K562 (cell line): ENCODE data around the gene CELSR2. TPM values are rescaled to one million over a fixed set of nuclear protein-coding genes. Genes with fewer than 3 reads are reported as not detected.

ENCODE experiments used
- ATAC-seq: fragments of 200-7000 bp; cut with Tn5 transposase; 3 replicates; pipeline ENCODE4 v1.9.1; 2020; ENCODE audit warnings: moderate library complexity
- BruUV-seq: library from RNA; stranded (reverse); fragments of 400-500 nt; replicated peaks from 2 replicates; lab custom pipeline; 2021; lab: Mats Ljungman, UMichigan
- CTCF ChIA-PET: fragments of 300-600 bp; formaldehyde crosslinking; extraction: SDS; loops from one replicate; lab custom pipeline; 2021; ENCODE audit warnings: low intra/inter-chr PET ratio; lab: Yijun Ruan, JAX
- POLR2A ChIA-PET: fragments of 300-600, 350-650 bp; sonication (Branson Sonifier 250); formaldehyde crosslinking; extraction: SDS; loops from one replicate; lab custom pipeline; 2021; ENCODE audit warnings: antibody characterized with exemption, inconsistent platforms; lab: Yijun Ruan, JAX
- DNase-seq, 4 experiments: peaks; one replicate each; pipeline versions ENCODE4 v3.0.0 to v3.0.0-alpha.2; 2011 to 2018; ENCODE audit warnings: low spot score in 3 of 4, mixed read lengths in 3 of 4; ENCODE audit errors: extremely low read depth in 1 of 4
- FAIRE-seq: peaks from 2 replicates; lab custom pipeline; 2011; peaks lifted over from hg19 to GRCh38; lab: Jason Lieb, UNC
- H2AFZ ChIP-seq: 2 replicates; pipeline ENCODE4 v1.6.0; 2011; ENCODE audit warnings: low read depth, low read length, control low read depth, inconsistent platforms
- H3K27ac ChIP-seq: fragments of 200-600 bp; 3 replicates; pipeline ENCODE4 v1.8.0; 2011; ENCODE audit warnings: low read depth, mild to moderate bottlenecking, control low read depth, inconsistent platforms, low read length, moderate library complexity, mixed read lengths; ENCODE audit errors: extremely low read depth
- H3K27me3 ChIP-seq, 2 experiments: fragments of 300-600 bp in 1 of 2; 2 replicates in 1 of 2; 3 replicates in 1 of 2; pipeline versions ENCODE4 v1.6.0 to v1.8.0; 2011; ENCODE audit warnings: inconsistent platforms in 2 of 2, low read length in 2 of 2, mild to moderate bottlenecking in 1 of 2, mixed read lengths in 1 of 2, moderate library complexity in 1 of 2; ENCODE audit not compliant: control insufficient read depth in 2 of 2, insufficient read depth in 2 of 2
- H3K36me3 ChIP-seq: fragments of 300-600 bp; 3 replicates; pipeline ENCODE4 v1.8.0; 2011; ENCODE audit warnings: mild to moderate bottlenecking, low read length, inconsistent platforms; ENCODE audit not compliant: control insufficient read depth, insufficient read depth
- H3K4me1 ChIP-seq, 2 experiments: fragments of 200-600 bp in 1 of 2; replicated peaks in 1 of 2; 2 replicates in 1 of 2; 3 replicates in 1 of 2; pipeline versions ENCODE4 v1.5.1 to v1.8.0; 2011; ENCODE audit warnings: inconsistent platforms in 2 of 2, low read length in 2 of 2, mild to moderate bottlenecking in 1 of 2, mixed read lengths in 1 of 2, moderate library complexity in 1 of 2; ENCODE audit not compliant: control insufficient read depth in 2 of 2, insufficient read depth in 2 of 2
- H3K4me2 ChIP-seq: 2 replicates; pipeline ENCODE4 v1.6.1; 2011; ENCODE audit warnings: low read length, control low read depth, inconsistent platforms, mixed read lengths; ENCODE audit not compliant: insufficient read depth
- H3K4me3 ChIP-seq: fragments of 200-600 bp; sonication (generic), shearing (Covaris generic); 2 replicates; pipeline ENCODE4 v1.5.1; 2016; ENCODE audit warnings: control low read depth, inconsistent platforms
- H3K79me2 ChIP-seq: fragments of 200-600 bp; 3 replicates; pipeline ENCODE4 v1.8.0; 2011; ENCODE audit warnings: low read length, inconsistent platforms; ENCODE audit not compliant: control insufficient read depth, insufficient read depth
- H3K9ac ChIP-seq, 2 experiments: 2 replicates each; pipeline versions ENCODE4 v1.6.0 to v1.6.1; 2011; ENCODE audit warnings: low read depth in 2 of 2, low read length in 2 of 2, control low read depth in 1 of 2, inconsistent platforms in 1 of 2, mild to moderate bottlenecking in 1 of 2, mixed read lengths in 1 of 2; ENCODE audit not compliant: insufficient read depth in 1 of 2
- H3K9me1 ChIP-seq: one replicate; pipeline ENCODE4 v1.6.0; 2011; ENCODE audit warnings: inconsistent platforms, mild to moderate bottlenecking, low read length, moderate library complexity; ENCODE audit not compliant: control insufficient read depth, insufficient read depth
- H3K9me3 ChIP-seq: replicated peaks from 2 replicates; pipeline ENCODE4 v1.5.1; 2011; ENCODE audit warnings: low read depth, low read length, inconsistent platforms; ENCODE audit not compliant: control insufficient read depth, insufficient read depth
- H4K20me1 ChIP-seq: replicated peaks from 2 replicates; pipeline ENCODE4 v1.6.1; 2011; ENCODE audit warnings: low read length, inconsistent platforms, mixed read lengths; ENCODE audit not compliant: control insufficient read depth, insufficient read depth
- AFF1 ChIP-seq, 2 experiments: fragments of 450-650 bp; IDR thresholded peaks; 2 replicates each; pipeline ENCODE4 v1.6.1; 2018; ENCODE audit warnings: mild to moderate bottlenecking in 2 of 2, low read depth in 1 of 2; ENCODE audit not compliant: partially characterized antibody in 2 of 2
- ARID1B ChIP-seq: fragments of 450-650 bp; IDR thresholded peaks from 2 replicates; pipeline ENCODE4 v1.6.1; 2016; ENCODE audit warnings: antibody characterized with exemption, mild to moderate bottlenecking, inconsistent platforms
- CREB1 ChIP-seq, 2 experiments: sonication (generic) in 1 of 2; formaldehyde crosslinking in 1 of 2; IDR thresholded peaks; 2 replicates each; pipeline versions ENCODE4 v1.6.1 to v1.8.0; 2012 to 2022; ENCODE audit warnings: inconsistent platforms in 1 of 2, mild to moderate bottlenecking in 1 of 2, missing genetic modification reagents in 1 of 2, moderate library complexity in 1 of 2
- FOXA1 ChIP-seq: fragments of 450-650 bp; IDR thresholded peaks from 2 replicates; pipeline ENCODE4 v1.6.1; 2016; ENCODE audit warnings: mild to moderate bottlenecking, borderline replicate concordance
- HDAC8 ChIP-seq: fragments of 450-650 bp; IDR thresholded peaks from 2 replicates; pipeline ENCODE4 v1.6.1; 2016; ENCODE audit warnings: mild to moderate bottlenecking, missing genetic modification characterization, moderate library complexity, missing compliant biosample characterization
- HNRNPL ChIP-seq: fragments of 200-400 bp; formaldehyde crosslinking; IDR thresholded peaks from 2 replicates; pipeline ENCODE4 v1.6.1; 2017; ENCODE audit warnings: low read depth, mild to moderate bottlenecking, low read length
- NCOA4 ChIP-seq: fragments of 450-650 bp; IDR thresholded peaks from 2 replicates; pipeline ENCODE4 v1.6.1; 2018; ENCODE audit warnings: mild to moderate bottlenecking; ENCODE audit not compliant: partially characterized antibody
- NKRF ChIP-seq: fragments of 450-650 bp; IDR thresholded peaks from 2 replicates; pipeline ENCODE4 v1.6.1; 2016; ENCODE audit warnings: borderline replicate concordance
- POLR2H ChIP-seq: IDR thresholded peaks from 2 replicates; pipeline ENCODE4 v1.6.1; 2016; ENCODE audit warnings: missing genetic modification characterization, low read depth, mild to moderate bottlenecking, control low read depth, missing compliant biosample characterization, moderate library complexity
- SNRNP70 ChIP-seq: fragments of 200-400 bp; formaldehyde crosslinking; optimal IDR thresholded peaks from 2 replicates; pipeline ENCODE3; 2017; ENCODE audit warnings: low read depth, low read length
- TBP ChIP-seq: optimal IDR thresholded peaks from 2 replicates; pipeline ENCODE3; 2011; ENCODE audit warnings: low read depth, low read length, improper control_type of control experiment
- ZEB2 ChIP-seq: fragments of 450-650 bp; IDR thresholded peaks from 2 replicates; pipeline ENCODE4 v1.6.1; 2016
- ZNF224 ChIP-seq: sonication (generic); formaldehyde crosslinking; IDR thresholded peaks from 2 replicates; pipeline ENCODE4 v1.8.0; 2022; ENCODE audit warnings: mild to moderate bottlenecking, missing genetic modification reagents
- ZNF324 ChIP-seq: fragments of 250-450 bp; sonication (Bioruptor Pico); IDR thresholded peaks from 2 replicates; pipeline ENCODE4 v1.4.0; 2020; ENCODE audit warnings: mild to moderate bottlenecking
- ZNF507 ChIP-seq: conservative IDR thresholded peaks from 2 replicates; pipeline ENCODE4 v1.6.1; 2017; ENCODE audit warnings: missing genetic modification characterization, missing compliant biosample characterization
- ZNF778 ChIP-seq: fragments of 450-650 bp; formaldehyde crosslinking; IDR thresholded peaks from 2 replicates; pipeline ENCODE4 v1.4.0; 2020; ENCODE audit warnings: mild to moderate bottlenecking, moderate library complexity
- WGBS: fragments of 100-300 bp; shearing (Covaris generic); methylation state at CpG from one replicate; pipeline ENCODE4 v1.1.6; 2016; ENCODE audit warnings: low coverage, mixed read lengths; ENCODE audit not compliant: insufficient coverage; ENCODE audit errors: missing lambda C conversion rate; 5-methylcytosine and 5-hydroxymethylcytosine counted together
- in situ Hi-C: fragments of 300-500 bp; cut with MboI; formaldehyde crosslinking; loops from 4 replicates; pipeline ENCODE4 v1.15.0; 2018; ENCODE audit warnings: inconsistent platforms, mixed read lengths
- intact Hi-C: fragments of 100-400 bp; cut with micrococcal nuclease; formaldehyde crosslinking; loops from 2 replicates; pipeline ENCODE4 v1.14.2; 2022
- polyA plus RNA-seq, 8 experiments: library from polyadenylated mRNA; depleted of rRNA in 4 of 8; stranded (reverse) in 5 of 8; unstranded in 3 of 8; fragments of >200 nt; fragmentation: Nextera tagmentation in 2 of 8; fragmentation: Illumina TruSeq in 1 of 8; extraction: Ambion mirVana in 2 of 8; extraction: Trizol in 1 of 8; gene quantifications; 2 replicates each; pipeline versions ENCODE4 v1.2.1 to v1.2.3, GENCODE V29; 2011 to 2014; ENCODE audit warnings: inconsistent platforms in 1 of 8, missing spikeins in 1 of 8
- total RNA-seq, 7 experiments: library from RNA; depleted of rRNA in 6 of 7; stranded (reverse); fragments of >200 nt in 6 of 7; fragmentation: Illumina TruSeq in 2 of 7; extraction: Trizol in 2 of 7; gene quantifications; 2 replicates each; pipeline versions ENCODE4 v1.2.1 to v1.2.3, GENCODE V29; 2011 to 2021; ENCODE audit warnings: low replicate concordance in 1 of 7

CELSR2 gene
- total and polyA plus RNA-seq, 9 of the 15 experiments (the other 6 are each of a cell fraction or from before 2014, with no cell fraction given) = 0.31 to 21.9 (median 4.2) TPM

- no peaks in the 10 kb centered on the region for H3K79me2 ChIP-seq
- no peak for FAIRE-seq
- intact Hi-C loops (no loop called here), in situ Hi-C loops (no loop called here)
- DNase-seq = no peak
- peaks cover 8 to 20% of the 10 kb centered on the region in 2 experiments for H3K4me1 ChIP-seq
- H3K4me2 ChIP-seq = no peak overlapping the region
- no peaks in the 10 kb centered on the region for H3K27me3 ChIP-seq
- 86% methylated on average over 2 of the region's 2 CpGs for WGBS
- no peaks in the 10 kb centered on the region for H3K9me3 ChIP-seq
- peaks cover 10% of the 10 kb centered on the region for H4K20me1 ChIP-seq
- no peak for TF ChIP-seq POLR2H (tag)
- no peak for TF ChIP-seq ZNF324 (CRISPR knock-in tag)
- TF ChIP-seq ZNF224 = no peak
- TF ChIP-seq HNRNPL = no peak
- TF ChIP-seq ZNF507 (tag) = no peak
- TF ChIP-seq TBP = no peak
- no peak for TF ChIP-seq FOXA1
- TF ChIP-seq NKRF = no peak
- TF ChIP-seq CREB1 (IDR thresholded peaks at IDR 0.05) = no peak
- TF ChIP-seq CREB1 (CRISPR knock-in tag; IDR thresholded peaks at IDR 0.05) = no peak
- no peak for TF ChIP-seq ZEB2
- no peak for TF ChIP-seq SNRNP70
- TF ChIP-seq ARID1B = no peak
- no peak for TF ChIP-seq HDAC8 (tag)
- TF ChIP-seq AFF1 (IDR thresholded peaks at IDR 0.05; ENCODE audit: low read depth in 1 of 2, partially characterized antibody in 2 of 2) = no peak
- no peak for TF ChIP-seq ZNF778 (CRISPR knock-in tag)
- TF ChIP-seq NCOA4 = no peak
- CTCF ChIA-PET = interaction anchor here (0.7 kb wide), 1 partner anchor 197 kb away, joined by 6 read pairs; the partner anchor contains the start of gene AMIGO1
- BruUV-seq = no TSS peak
- ATAC-seq = no peak
- H3K9me1 ChIP-seq = no peaks in the 10 kb centered on the region
- H3K9ac ChIP-seq = no peak overlapping the region
- peaks cover 66% of the 10 kb centered on the region for H3K36me3 ChIP-seq
- H3K4me3 ChIP-seq = no peak overlapping the region
- POLR2A ChIA-PET = no interaction called here
- no peak overlapping the region for H2AFZ ChIP-seq
- H3K27ac ChIP-seq = no peak overlapping the region
Measured at GRCh38 chr1:109312246-109312645, 62.9 kb downstream of the CELSR2 start.
